HL-60 (cell line): Measurements from ENCODE around the gene DHX29.

Source experiments
- DNase-seq, 2 experiments: peaks; one replicate each; pipeline ENCODE4 v3.0.0-alpha.2; 2010 to 2020; ENCODE audit warnings: low read depth in 1 of 2, low spot score in 1 of 2
- H3K27ac ChIP-seq: fragments of 250-450 bp; sonication (Bioruptor Pico); replicated peaks from 2 replicates; pipeline ENCODE4 v1.5.1; 2020; ENCODE audit warnings: mild to moderate bottlenecking, moderate library complexity
- H3K27me3 ChIP-seq: fragments of 250-450 bp; sonication (Bioruptor Pico); 2 replicates; pipeline ENCODE4 v1.5.1; 2021; ENCODE audit warnings: mild to moderate bottlenecking, moderate library complexity; ENCODE audit not compliant: insufficient read depth, poor library complexity, severe bottlenecking
- H3K4me3 ChIP-seq: replicated peaks from 2 replicates; pipeline ENCODE4 v1.5.1; 2011; ENCODE audit warnings: mild to moderate bottlenecking, control low read depth, low read length; ENCODE audit not compliant: insufficient read depth
- GABPA ChIP-seq: IDR thresholded peaks from 2 replicates; pipeline ENCODE4 v1.6.1; 2012; ENCODE audit warnings: low read depth
- POLR2AphosphoS5 ChIP-seq: IDR thresholded peaks from 2 replicates; pipeline ENCODE4 v1.6.1; 2012; ENCODE audit warnings: low read depth
- SPI1 ChIP-seq: IDR thresholded peaks from 2 replicates; pipeline ENCODE4 v1.6.1; 2012; ENCODE audit warnings: low read depth, mild to moderate bottlenecking, borderline replicate concordance
- TF ChIP-seq, protein P1 (sequence below): IDR thresholded peaks from 2 replicates; pipeline ENCODE4 v1.6.1; 2012; ENCODE audit warnings: low read depth; ENCODE audit not compliant: insufficient replicate concordance
- TF ChIP-seq, protein P2 (sequence below): IDR thresholded peaks from one replicate; pipeline ENCODE4 v1.5.1; 2011; ENCODE audit warnings: low read length, control low read depth, inconsistent platforms; ENCODE audit not compliant: insufficient read depth

Gene DHX29

DNA sequence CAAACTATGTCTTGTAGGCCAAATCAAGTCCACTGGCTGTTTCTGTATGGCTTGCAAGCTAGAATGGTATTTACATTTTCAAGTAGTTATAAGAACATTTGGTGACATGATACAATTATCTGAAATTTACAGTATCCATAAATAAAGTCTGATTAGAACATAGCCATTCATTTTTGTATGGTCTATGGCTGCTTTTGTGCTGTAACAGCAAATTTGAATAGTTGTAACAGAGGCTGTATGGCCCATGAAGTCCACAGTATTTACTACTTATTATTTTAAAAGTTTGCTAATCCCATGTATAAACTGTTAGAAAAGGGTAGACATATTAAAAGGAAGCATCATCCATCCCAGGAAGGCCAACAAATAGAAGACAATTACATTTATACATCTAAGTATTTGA lies 17.7 kb downstream of the DHX29 start:
- H3K27me3 ChIP-seq = no peaks in the 10 kb centered on the region
- no peak overlapping the region for H3K27ac ChIP-seq
- DNase-seq = no peak
- H3K4me3 ChIP-seq = no peak overlapping the region
- TF ChIP-seq, protein P1, sequence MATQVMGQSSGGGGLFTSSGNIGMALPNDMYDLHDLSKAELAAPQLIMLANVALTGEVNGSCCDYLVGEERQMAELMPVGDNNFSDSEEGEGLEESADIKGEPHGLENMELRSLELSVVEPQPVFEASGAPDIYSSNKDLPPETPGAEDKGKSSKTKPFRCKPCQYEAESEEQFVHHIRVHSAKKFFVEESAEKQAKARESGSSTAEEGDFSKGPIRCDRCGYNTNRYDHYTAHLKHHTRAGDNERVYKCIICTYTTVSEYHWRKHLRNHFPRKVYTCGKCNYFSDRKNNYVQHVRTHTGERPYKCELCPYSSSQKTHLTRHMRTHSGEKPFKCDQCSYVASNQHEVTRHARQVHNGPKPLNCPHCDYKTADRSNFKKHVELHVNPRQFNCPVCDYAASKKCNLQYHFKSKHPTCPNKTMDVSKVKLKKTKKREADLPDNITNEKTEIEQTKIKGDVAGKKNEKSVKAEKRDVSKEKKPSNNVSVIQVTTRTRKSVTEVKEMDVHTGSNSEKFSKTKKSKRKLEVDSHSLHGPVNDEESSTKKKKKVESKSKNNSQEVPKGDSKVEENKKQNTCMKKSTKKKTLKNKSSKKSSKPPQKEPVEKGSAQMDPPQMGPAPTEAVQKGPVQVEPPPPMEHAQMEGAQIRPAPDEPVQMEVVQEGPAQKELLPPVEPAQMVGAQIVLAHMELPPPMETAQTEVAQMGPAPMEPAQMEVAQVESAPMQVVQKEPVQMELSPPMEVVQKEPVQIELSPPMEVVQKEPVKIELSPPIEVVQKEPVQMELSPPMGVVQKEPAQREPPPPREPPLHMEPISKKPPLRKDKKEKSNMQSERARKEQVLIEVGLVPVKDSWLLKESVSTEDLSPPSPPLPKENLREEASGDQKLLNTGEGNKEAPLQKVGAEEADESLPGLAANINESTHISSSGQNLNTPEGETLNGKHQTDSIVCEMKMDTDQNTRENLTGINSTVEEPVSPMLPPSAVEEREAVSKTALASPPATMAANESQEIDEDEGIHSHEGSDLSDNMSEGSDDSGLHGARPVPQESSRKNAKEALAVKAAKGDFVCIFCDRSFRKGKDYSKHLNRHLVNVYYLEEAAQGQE = no peak
- no peak for TF ChIP-seq SPI1
- TF ChIP-seq POLR2AphosphoS5 = no peak
- TF ChIP-seq GABPA = no peak
- TF ChIP-seq, protein P2, sequence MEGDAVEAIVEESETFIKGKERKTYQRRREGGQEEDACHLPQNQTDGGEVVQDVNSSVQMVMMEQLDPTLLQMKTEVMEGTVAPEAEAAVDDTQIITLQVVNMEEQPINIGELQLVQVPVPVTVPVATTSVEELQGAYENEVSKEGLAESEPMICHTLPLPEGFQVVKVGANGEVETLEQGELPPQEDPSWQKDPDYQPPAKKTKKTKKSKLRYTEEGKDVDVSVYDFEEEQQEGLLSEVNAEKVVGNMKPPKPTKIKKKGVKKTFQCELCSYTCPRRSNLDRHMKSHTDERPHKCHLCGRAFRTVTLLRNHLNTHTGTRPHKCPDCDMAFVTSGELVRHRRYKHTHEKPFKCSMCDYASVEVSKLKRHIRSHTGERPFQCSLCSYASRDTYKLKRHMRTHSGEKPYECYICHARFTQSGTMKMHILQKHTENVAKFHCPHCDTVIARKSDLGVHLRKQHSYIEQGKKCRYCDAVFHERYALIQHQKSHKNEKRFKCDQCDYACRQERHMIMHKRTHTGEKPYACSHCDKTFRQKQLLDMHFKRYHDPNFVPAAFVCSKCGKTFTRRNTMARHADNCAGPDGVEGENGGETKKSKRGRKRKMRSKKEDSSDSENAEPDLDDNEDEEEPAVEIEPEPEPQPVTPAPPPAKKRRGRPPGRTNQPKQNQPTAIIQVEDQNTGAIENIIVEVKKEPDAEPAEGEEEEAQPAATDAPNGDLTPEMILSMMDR = no peak

DNA sequence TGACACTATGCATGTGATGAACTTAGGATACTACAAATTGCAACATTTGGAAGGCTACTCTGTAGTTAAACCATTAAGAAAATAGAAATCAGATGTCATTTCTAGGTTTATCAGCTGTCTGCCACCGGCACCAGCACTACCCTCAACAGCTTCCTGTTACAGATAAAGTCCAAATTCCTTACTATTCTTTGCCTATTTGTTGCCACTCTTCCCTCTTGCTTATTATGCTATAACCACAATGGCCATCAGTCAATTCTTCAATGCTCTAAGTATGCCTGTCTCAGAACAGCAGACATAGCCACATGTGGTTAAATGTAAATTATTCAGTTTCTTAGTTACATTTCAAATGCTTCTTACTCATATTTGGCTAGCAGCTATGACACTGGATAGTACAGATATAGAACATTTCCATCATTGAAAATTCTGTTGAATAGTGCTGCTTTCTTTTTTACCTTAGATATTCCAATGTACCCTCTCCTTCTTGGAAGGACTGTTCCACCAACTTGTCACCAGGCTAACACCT lies 21.0 kb downstream of the DHX29 start:
- no peak for DNase-seq
- Histone ChIP-seq H3K27ac (no peak overlapping the region), H3K27me3 (no peaks in the 10 kb centered on the region), H3K4me3 (no peak overlapping the region)
- TF ChIP-seq POLR2AphosphoS5 (no peak), GABPA (no peak), SPI1 (no peak)
- TF ChIP-seq, protein P1 = no peak
- TF ChIP-seq, protein P2 = no peak

DNA sequence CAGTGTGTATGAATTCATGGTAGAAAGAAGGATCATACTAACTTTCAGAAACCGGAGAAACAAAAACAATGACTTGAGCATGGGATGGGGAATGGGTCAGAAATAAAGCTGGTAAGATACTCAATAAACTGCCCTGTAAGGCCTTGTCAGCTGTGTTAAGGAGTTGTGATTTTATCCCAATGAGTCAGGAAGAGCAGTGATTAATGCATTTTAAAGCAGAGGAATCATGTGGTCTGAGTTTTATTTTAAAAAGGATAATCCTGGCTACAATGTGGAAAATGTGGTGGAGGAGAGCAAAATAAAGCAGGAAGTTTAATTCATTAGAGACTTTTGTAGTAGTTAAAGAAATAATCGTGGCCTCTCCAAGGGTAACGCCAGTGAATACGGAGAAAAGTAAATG lies 28.7 kb downstream of the DHX29 start:
- TF ChIP-seq SPI1 = no peak
- no peak for TF ChIP-seq GABPA
- TF ChIP-seq, protein P1 = no peak
- TF ChIP-seq, protein P2 = no peak
- no peak for TF ChIP-seq POLR2AphosphoS5
- H3K27me3 ChIP-seq = no peaks in the 10 kb centered on the region
- H3K27ac ChIP-seq = no peak overlapping the region
- DNase-seq = no peak
- no peak overlapping the region for H3K4me3 ChIP-seq
